Trophoblast cell (in vitro differentiated cells and primary cell): Measurements from ENCODE around the gene TSHZ2.
A peak's percentile ranks its signal among the peaks of the same experiment; 100 is the strongest.

Experiments used
- DNase-seq, 2 donors: peaks; one replicate each; pipeline ENCODE4 v3.0.0-alpha.2; 2016
- H2AFZ ChIP-seq: 2 replicates; pipeline ENCODE4 v1.6.1; 2013; ENCODE audit warnings: low read length, moderate library complexity, mild to moderate bottlenecking; ENCODE audit not compliant: insufficient read depth, poor library complexity
- H2AK5ac ChIP-seq: 2 replicates; pipeline ENCODE4 v1.6.1; 2013; ENCODE audit warnings: mild to moderate bottlenecking, low read length
- H2BK120ac ChIP-seq: 2 replicates; pipeline ENCODE4 v1.6.1; 2013; ENCODE audit warnings: low read length, mild to moderate bottlenecking, moderate library complexity; ENCODE audit not compliant: insufficient read depth, poor library complexity
- H2BK12ac ChIP-seq: 2 replicates; pipeline ENCODE4 v1.6.1; 2013; ENCODE audit warnings: mild to moderate bottlenecking, low read length, moderate library complexity
- H2BK5ac ChIP-seq: 2 replicates; pipeline ENCODE4 v1.6.1; 2013; ENCODE audit warnings: low read length, low read depth, moderate library complexity, mild to moderate bottlenecking; ENCODE audit not compliant: poor library complexity
- H3K14ac ChIP-seq: 2 replicates; pipeline ENCODE4 v1.6.1; 2013; ENCODE audit warnings: mild to moderate bottlenecking, low read length
- H3K18ac ChIP-seq: 2 replicates; pipeline ENCODE4 v1.6.1; 2013; ENCODE audit warnings: mild to moderate bottlenecking, low read length
- H3K23ac ChIP-seq: 2 replicates; pipeline ENCODE4 v1.6.1; 2013; ENCODE audit warnings: low read length
- H3K27ac ChIP-seq: 2 replicates; pipeline ENCODE4 v1.5.1; 2013; ENCODE audit warnings: low read depth, mild to moderate bottlenecking, inconsistent platforms, low read length, moderate library complexity
- H3K27me3 ChIP-seq: 2 replicates; pipeline ENCODE4 v1.6.1; 2013; ENCODE audit warnings: inconsistent platforms, mild to moderate bottlenecking, low read length, moderate library complexity; ENCODE audit not compliant: insufficient read depth
- H3K36me3 ChIP-seq, 2 experiments: 1 replicate in 1 of 2; 2 replicates in 1 of 2; pipeline ENCODE4 v1.6.1; 2013; ENCODE audit warnings: low read length in 2 of 2, mild to moderate bottlenecking in 2 of 2, moderate library complexity in 1 of 2; ENCODE audit not compliant: insufficient read depth in 2 of 2, control insufficient read depth in 1 of 2
- H3K4ac ChIP-seq: 2 replicates; pipeline ENCODE4 v1.6.1; 2013; ENCODE audit warnings: low read depth, mild to moderate bottlenecking, low read length, moderate library complexity
- H3K4me1 ChIP-seq, 2 experiments: 1 replicate in 1 of 2; 2 replicates in 1 of 2; pipeline ENCODE4 v1.6.1; 2013; ENCODE audit warnings: low read length in 2 of 2, mild to moderate bottlenecking in 2 of 2, moderate library complexity in 1 of 2; ENCODE audit not compliant: insufficient read depth in 2 of 2, control insufficient read depth in 1 of 2
- H3K4me2 ChIP-seq: 2 replicates; pipeline ENCODE4 v1.6.1; 2013; ENCODE audit warnings: inconsistent platforms, mild to moderate bottlenecking, low read length, moderate library complexity
- H3K4me3 ChIP-seq: 2 replicates; pipeline ENCODE4 v1.5.1; 2013; ENCODE audit warnings: mild to moderate bottlenecking, low read depth, low read length, inconsistent platforms
- H3K79me1 ChIP-seq: one replicate; pipeline ENCODE4 v1.6.1; 2013; ENCODE audit warnings: low read length
- H3K79me2 ChIP-seq: 2 replicates; pipeline ENCODE4 v1.6.1; 2013; ENCODE audit warnings: low read length, mild to moderate bottlenecking; ENCODE audit not compliant: control insufficient read depth, insufficient read depth, poor library complexity
- H3K9ac ChIP-seq: 2 replicates; pipeline ENCODE4 v1.6.1; 2013; ENCODE audit warnings: mild to moderate bottlenecking, low read length
- H3K9me3 ChIP-seq: 2 replicates; pipeline ENCODE4 v1.6.1; 2013; ENCODE audit warnings: low read depth, mild to moderate bottlenecking, control low read depth, inconsistent platforms, low read length; ENCODE audit not compliant: insufficient read depth
- H4K12ac ChIP-seq: 2 replicates; pipeline ENCODE4 v1.6.1; 2013; ENCODE audit warnings: low read depth, mild to moderate bottlenecking, low read length, moderate library complexity
- H4K8ac ChIP-seq: 2 replicates; pipeline ENCODE4 v1.6.1; 2013; ENCODE audit warnings: low read depth, mild to moderate bottlenecking, low read length, moderate library complexity
- H4K91ac ChIP-seq: one replicate; pipeline ENCODE4 v1.6.1; 2013; ENCODE audit warnings: low read depth, mild to moderate bottlenecking, low read length, moderate library complexity
- WGBS: extraction: QIAGEN DNeasy Blood & Tissue Kit; methylation state at CpG from one replicate; pipeline ENCODE4 v1.1.7; 2013; ENCODE audit warnings: missing lambda C conversion rate; ENCODE audit not compliant: insufficient read length, insufficient coverage; ENCODE audit errors: extremely low coverage; 5-methylcytosine and 5-hydroxymethylcytosine counted together

TSHZ2 gene

DNA sequence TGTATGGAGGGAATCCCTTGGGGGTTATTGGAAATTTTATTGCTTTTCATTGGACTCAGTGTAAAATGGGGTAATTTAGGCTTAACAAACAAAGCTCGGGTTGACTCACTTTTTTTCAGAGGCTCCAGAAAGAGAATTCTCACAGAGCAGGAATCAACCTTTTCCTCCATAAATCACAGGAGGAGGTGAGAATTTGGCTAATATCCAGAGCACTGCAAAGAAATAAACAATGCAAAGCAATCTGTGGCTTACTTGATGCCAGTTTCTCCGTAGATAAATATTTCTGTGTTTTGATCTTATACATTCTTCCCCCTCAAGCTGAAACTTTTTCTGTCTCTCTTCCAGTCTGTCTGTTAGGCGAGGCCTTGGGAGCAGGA lies 176.6 kb downstream of the TSHZ2 start:
- H4K91ac ChIP-seq: no peak overlapping the region
- H2AFZ ChIP-seq: no peak overlapping the region
- H3K4me2 ChIP-seq: no peak overlapping the region
- no peak overlapping the region for H3K27ac ChIP-seq
- H2AK5ac ChIP-seq: no peak overlapping the region
- H3K79me1 ChIP-seq: no peaks in the 10 kb centered on the region
- no peak overlapping the region for H2BK5ac ChIP-seq
- no peak overlapping the region for H3K18ac ChIP-seq
- WGBS: no CpG with 5 or more reads among the region's 3 CpGs
- H2BK12ac ChIP-seq: no peak overlapping the region
- H3K23ac ChIP-seq: no peak overlapping the region
- H4K12ac ChIP-seq: no peak overlapping the region
- no peaks in the 10 kb centered on the region for H3K79me2 ChIP-seq
- no peak for DNase-seq
- H3K14ac ChIP-seq: no peak overlapping the region
- no peaks in the 10 kb centered on the region for H3K27me3 ChIP-seq
- no peak overlapping the region for H2BK120ac ChIP-seq
- H3K4me1 ChIP-seq: peaks cover 3 to 8% of the 10 kb centered on the region in 2 experiments
- H3K9me3 ChIP-seq: no peaks in the 10 kb centered on the region
- H3K4ac ChIP-seq: no peak overlapping the region
- no peaks in the 10 kb centered on the region for H3K36me3 ChIP-seq
- H3K4me3 ChIP-seq: no peak overlapping the region
- H4K8ac ChIP-seq: no peak overlapping the region
- H3K9ac ChIP-seq: no peak overlapping the region

- no peak overlapping the region for H2AK5ac ChIP-seq
- no CpG with 5 or more reads among the region's 7 CpGs for WGBS
- H2BK120ac ChIP-seq: no peak overlapping the region
- peak overlapping the region; percentile 8 for H3K27ac ChIP-seq
- no peak for DNase-seq
- no peak overlapping the region for H2AFZ ChIP-seq
- H3K9me3 ChIP-seq: no peaks in the 10 kb centered on the region
- H3K79me2 ChIP-seq: no peaks in the 10 kb centered on the region
- H4K8ac ChIP-seq: no peak overlapping the region
- H3K4ac ChIP-seq: no peak overlapping the region
- H2BK12ac ChIP-seq: no peak overlapping the region
- no peak overlapping the region for H3K4me2 ChIP-seq
- H3K36me3 ChIP-seq: no peaks in the 10 kb centered on the region
- H2BK5ac ChIP-seq: no peak overlapping the region
- no peak overlapping the region for H3K9ac ChIP-seq
- no peak overlapping the region for H4K12ac ChIP-seq
- no peak overlapping the region for H4K91ac ChIP-seq
- no peak overlapping the region for H3K14ac ChIP-seq
- H3K4me1 ChIP-seq: peaks cover 3 to 8% of the 10 kb centered on the region in 2 experiments
- no peaks in the 10 kb centered on the region for H3K27me3 ChIP-seq
- H3K79me1 ChIP-seq: no peaks in the 10 kb centered on the region
- no peak overlapping the region for H3K18ac ChIP-seq
- no peak overlapping the region for H3K23ac ChIP-seq
- no peak overlapping the region for H3K4me3 ChIP-seq
Observed at GRCh38 chr20:53149148-53149889, 177.2 kb downstream of the TSHZ2 start.

GRCh38 chr20:53149890-53150205 lies 177.7 kb downstream of the TSHZ2 start:
- no peak overlapping the region for H3K18ac ChIP-seq
- H3K4me3 ChIP-seq: no peak overlapping the region
- no peaks in the 10 kb centered on the region for H3K9me3 ChIP-seq
- H3K79me1 ChIP-seq: no peaks in the 10 kb centered on the region
- peaks cover 3 to 8% of the 10 kb centered on the region in 2 experiments for H3K4me1 ChIP-seq
- WGBS: no CpG with 5 or more reads among the region's 4 CpGs
- no peak overlapping the region for H2BK12ac ChIP-seq
- H4K12ac ChIP-seq: no peak overlapping the region
- no peak overlapping the region for H4K8ac ChIP-seq
- no peak for DNase-seq
- no peak overlapping the region for H3K4me2 ChIP-seq
- no peak overlapping the region for H3K9ac ChIP-seq
- no peak overlapping the region for H2BK5ac ChIP-seq
- H2AK5ac ChIP-seq: no peak overlapping the region
- no peak overlapping the region for H3K14ac ChIP-seq
- H2AFZ ChIP-seq: no peak overlapping the region
- peak overlapping the region; percentile 8 for H3K27ac ChIP-seq
- no peaks in the 10 kb centered on the region for H3K79me2 ChIP-seq
- no peaks in the 10 kb centered on the region for H3K36me3 ChIP-seq
- H3K4ac ChIP-seq: no peak overlapping the region
- H2BK120ac ChIP-seq: no peak overlapping the region
- H3K23ac ChIP-seq: no peak overlapping the region
- no peaks in the 10 kb centered on the region for H3K27me3 ChIP-seq
- H4K91ac ChIP-seq: no peak overlapping the region

- Histone ChIP-seq H4K8ac (no peak overlapping the region), H3K36me3 (no peaks in the 10 kb centered on the region), H3K27ac (no peak overlapping the region), H2BK120ac (no peak overlapping the region), H3K9me3 (no peaks in the 10 kb centered on the region), H2BK5ac (no peak overlapping the region), H3K79me2 (no peaks in the 10 kb centered on the region), H2AFZ (no peak overlapping the region), H4K91ac (no peak overlapping the region), H3K4me1 (peaks cover 3 to 5% of the 10 kb centered on the region in 2 experiments), H3K79me1 (no peaks in the 10 kb centered on the region), H3K14ac (no peak overlapping the region), H3K27me3 (no peaks in the 10 kb centered on the region), H2AK5ac (no peak overlapping the region), H3K4me2 (no peak overlapping the region), H3K4me3 (no peak overlapping the region), H4K12ac (no peak overlapping the region), H3K9ac (no peak overlapping the region), H3K18ac (no peak overlapping the region), H3K4ac (no peak overlapping the region), H2BK12ac (no peak overlapping the region), H3K23ac (no peak overlapping the region)
- no CpG with 5 or more reads among the region's 1 CpG for WGBS
- DNase-seq: no peak
Observed at GRCh38 chr20:53150532-53150931, 178.4 kb downstream of the TSHZ2 start.
